ENCODE data around the gene UBE2D4.
"Not testable (repeated sequence)": the region's sequence is repeated elsewhere in the genome, so short reads cannot be mapped to it uniquely, and the experiment has no call there.

UBE2D4 gene

GRCh38 chr7:43944286-43944685, 18.1 kb downstream of the UBE2D4 start:
- no peak for FAIRE-seq
- no peak for TF ChIP-seq CTCF (IDR thresholded peaks at IDR 0.05; ENCODE audit: insufficient read depth, missing control alignments)

GRCh38 chr7:43952028-43952427, 25.8 kb downstream of the UBE2D4 start:
- no peak for TF ChIP-seq CTCF (IDR thresholded peaks at IDR 0.05; ENCODE audit: insufficient read depth, missing control alignments)
- FAIRE-seq: no peak
- DNase-seq (ENCODE audit: insufficient read length, low spot score): no peak

More at GRCh38 chr7:43944286-43944685, 18.1 kb downstream of the UBE2D4 start:
- DNase-seq (ENCODE audit: insufficient read length, low spot score): no peak

- FAIRE-seq: no peak
- no peak for TF ChIP-seq CTCF (IDR thresholded peaks at IDR 0.05; ENCODE audit: insufficient read depth, missing control alignments)
Measured at GRCh38 chr7:43953071-43953470, 26.8 kb downstream of the UBE2D4 start.

GRCh38 chr7:43954524-43955228, 28.4 kb downstream of the UBE2D4 start:
- FAIRE-seq (peak; percentile 90), DNase-seq (ENCODE audit: insufficient read length, low spot score) (peak; percentile 53)
- TF ChIP-seq CTCF (IDR thresholded peaks at IDR 0.05; ENCODE audit: insufficient read depth, missing control alignments): peak; percentile 84

More at GRCh38 chr7:43953071-43953470, 26.8 kb downstream of the UBE2D4 start:
- no peak for DNase-seq (ENCODE audit: insufficient read length, low spot score)

GRCh38 chr7:43956027-43956426, 29.8 kb downstream of the UBE2D4 start:
- DNase-seq (ENCODE audit: insufficient read length, low spot score): no peak
- no peak for FAIRE-seq
- no peak for TF ChIP-seq CTCF (IDR thresholded peaks at IDR 0.05; ENCODE audit: insufficient read depth, missing control alignments)

GRCh38 chr7:43960933-43961332, 34.7 kb downstream of the UBE2D4 start:
- DNase-seq (ENCODE audit: insufficient read length, low spot score) (no peak), FAIRE-seq (no peak)
- TF ChIP-seq CTCF (IDR thresholded peaks at IDR 0.05; ENCODE audit: insufficient read depth, missing control alignments): no peak

- not testable (repeated sequence) for DNase-seq (ENCODE audit: insufficient read length, low spot score); FAIRE-seq
Measured at GRCh38 chr7:43966392-43966791, 40.2 kb downstream of the UBE2D4 start.

- FAIRE-seq; DNase-seq (ENCODE audit: insufficient read length, low spot score): not testable (repeated sequence)
Measured at GRCh38 chr7:43968172-43969040, 42.2 kb downstream of the UBE2D4 start.

GRCh38 chr7:43969586-43969985, 43.4 kb downstream of the UBE2D4 start:
- DNase-seq (ENCODE audit: insufficient read length, low spot score); FAIRE-seq: not testable (repeated sequence)

- DNase-seq (ENCODE audit: insufficient read length, low spot score); FAIRE-seq: not testable (repeated sequence)
Measured at GRCh38 chr7:43970698-43971097, 44.5 kb downstream of the UBE2D4 start.

- not testable (repeated sequence) for FAIRE-seq; DNase-seq (ENCODE audit: insufficient read length, low spot score)
Measured at GRCh38 chr7:43974033-43974573, 47.9 kb downstream of the UBE2D4 start.

All from D721Med (cell line).